OCI-LY7 (cell line): ENCODE measurements around the gene ADAMTSL4.
"Not testable (repeated sequence)": the region's sequence is repeated elsewhere in the genome, so short reads cannot be mapped to it uniquely, and the experiment has no call there.

Experiments used
- EZH2phosphoT487 ChIP-seq: fragments of 200-600 bp; sonication (generic); IDR thresholded peaks from 2 replicates; pipeline ENCODE4 v1.6.1; 2018; ENCODE audit warnings: low read depth, borderline replicate concordance, mild to moderate bottlenecking, mixed run types, antibody characterized with exemption, low read length, moderate library complexity, mixed read lengths
- TF ChIP-seq, protein P1 (sequence below): fragments of 200-600 bp; sonication (generic); conservative IDR thresholded peaks from 2 replicates; pipeline ENCODE4 v1.5.1; 2014; ENCODE audit warnings: mild to moderate bottlenecking, antibody characterized with exemption, low read length, moderate library complexity, mixed read lengths

DNA sequence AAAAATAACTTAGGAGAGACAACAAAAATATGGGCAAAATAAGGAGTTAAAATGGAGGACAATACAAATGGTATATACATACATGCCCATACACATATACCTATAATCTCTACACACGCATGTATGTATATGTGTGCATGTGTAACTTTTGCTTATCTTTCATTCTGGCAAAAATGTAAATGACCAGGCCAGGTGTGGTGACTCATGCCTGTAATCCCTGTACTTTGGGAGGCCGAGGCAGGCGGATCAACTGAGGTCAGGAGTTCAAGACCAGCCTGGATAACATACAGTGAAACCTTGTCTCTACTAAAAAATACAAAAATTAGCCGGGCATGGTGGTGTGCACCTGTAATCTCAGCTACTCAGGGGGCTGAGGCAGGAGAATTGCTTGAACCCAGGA, 49.1 kb downstream of the ADAMTSL4 start:
- TF ChIP-seq, protein P1, sequence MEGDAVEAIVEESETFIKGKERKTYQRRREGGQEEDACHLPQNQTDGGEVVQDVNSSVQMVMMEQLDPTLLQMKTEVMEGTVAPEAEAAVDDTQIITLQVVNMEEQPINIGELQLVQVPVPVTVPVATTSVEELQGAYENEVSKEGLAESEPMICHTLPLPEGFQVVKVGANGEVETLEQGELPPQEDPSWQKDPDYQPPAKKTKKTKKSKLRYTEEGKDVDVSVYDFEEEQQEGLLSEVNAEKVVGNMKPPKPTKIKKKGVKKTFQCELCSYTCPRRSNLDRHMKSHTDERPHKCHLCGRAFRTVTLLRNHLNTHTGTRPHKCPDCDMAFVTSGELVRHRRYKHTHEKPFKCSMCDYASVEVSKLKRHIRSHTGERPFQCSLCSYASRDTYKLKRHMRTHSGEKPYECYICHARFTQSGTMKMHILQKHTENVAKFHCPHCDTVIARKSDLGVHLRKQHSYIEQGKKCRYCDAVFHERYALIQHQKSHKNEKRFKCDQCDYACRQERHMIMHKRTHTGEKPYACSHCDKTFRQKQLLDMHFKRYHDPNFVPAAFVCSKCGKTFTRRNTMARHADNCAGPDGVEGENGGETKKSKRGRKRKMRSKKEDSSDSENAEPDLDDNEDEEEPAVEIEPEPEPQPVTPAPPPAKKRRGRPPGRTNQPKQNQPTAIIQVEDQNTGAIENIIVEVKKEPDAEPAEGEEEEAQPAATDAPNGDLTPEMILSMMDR = not testable (repeated sequence)
- not testable (repeated sequence) for TF ChIP-seq EZH2phosphoT487
